KG1 (cell line): Measurements from ENCODE around the gene ENDOU.
"Not testable (repeated sequence)": the region's sequence is repeated elsewhere in the genome, so short reads cannot be mapped to it uniquely, and the experiment has no call there.

Source experiments
- DNase-seq: peaks from one replicate; lab custom pipeline; 2025; lab: John Stamatoyannopoulos, UW

ENDOU gene

DNA sequence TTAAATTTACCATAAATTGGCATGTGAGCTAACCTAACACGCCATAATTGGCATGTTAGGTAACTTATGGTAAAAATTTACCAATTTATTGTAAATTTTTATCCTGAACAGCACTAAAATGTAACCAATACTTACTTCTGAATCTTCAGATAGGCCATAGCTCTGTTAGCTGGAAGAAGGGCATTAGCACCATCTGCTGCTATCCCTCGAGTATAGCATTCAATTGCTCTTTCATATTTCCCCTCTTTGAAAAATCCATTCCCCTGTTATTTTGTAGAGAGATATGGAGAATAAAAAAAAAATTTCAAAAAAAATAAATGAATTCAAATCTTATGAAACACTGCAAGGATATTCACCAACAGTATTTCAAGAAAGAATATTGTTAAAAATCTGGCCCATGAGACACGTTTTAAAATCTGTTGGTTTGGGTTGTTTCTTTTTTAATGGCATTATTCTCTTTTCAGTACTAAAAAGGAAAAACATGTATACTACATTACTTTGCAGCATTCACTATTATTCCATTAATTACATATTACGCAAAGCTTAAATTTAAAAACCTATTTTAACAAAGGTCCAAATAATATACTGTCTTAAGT is 38.5 kb downstream of the ENDOU start:
- DNase-seq, result no peak

DNA sequence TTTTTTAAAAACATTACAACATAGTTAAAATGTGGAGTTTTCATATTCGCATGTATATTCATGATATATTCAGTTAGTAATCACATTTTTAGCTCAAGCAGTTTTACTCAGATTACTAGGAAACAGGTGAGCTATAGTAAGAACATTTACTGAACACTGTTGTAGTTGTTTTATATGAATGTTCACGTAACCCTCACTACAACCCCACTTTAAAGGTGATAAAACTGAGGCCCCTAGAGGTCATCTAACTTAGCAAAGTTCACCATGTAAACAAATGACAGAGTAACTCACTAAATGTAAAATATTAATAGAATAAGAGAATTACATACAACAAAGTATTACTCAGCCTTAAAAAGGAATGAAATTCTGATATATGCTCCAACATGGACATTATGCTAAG is 45.5 kb downstream of the ENDOU start:
- no peak for DNase-seq

DNA sequence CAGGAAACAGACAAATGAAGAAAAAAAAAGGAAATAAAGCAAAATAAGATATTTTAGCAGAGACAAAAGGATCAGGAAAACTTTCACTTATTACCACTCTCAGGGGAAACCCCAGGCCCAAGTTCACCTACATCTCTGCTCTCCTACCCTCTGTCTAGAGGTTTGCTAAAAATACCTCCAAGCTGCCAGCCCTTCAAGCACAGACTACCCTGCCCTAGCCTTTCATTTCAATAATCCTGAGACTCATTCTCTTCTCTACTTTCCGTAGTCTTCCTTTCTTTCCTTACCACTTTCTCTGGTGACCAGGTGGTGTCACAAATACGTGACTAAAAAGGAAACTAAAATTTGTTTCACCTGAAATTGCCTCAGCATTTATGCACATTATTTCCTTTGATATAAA is 53.2 kb downstream of the ENDOU start:
- no peak for DNase-seq

DNA sequence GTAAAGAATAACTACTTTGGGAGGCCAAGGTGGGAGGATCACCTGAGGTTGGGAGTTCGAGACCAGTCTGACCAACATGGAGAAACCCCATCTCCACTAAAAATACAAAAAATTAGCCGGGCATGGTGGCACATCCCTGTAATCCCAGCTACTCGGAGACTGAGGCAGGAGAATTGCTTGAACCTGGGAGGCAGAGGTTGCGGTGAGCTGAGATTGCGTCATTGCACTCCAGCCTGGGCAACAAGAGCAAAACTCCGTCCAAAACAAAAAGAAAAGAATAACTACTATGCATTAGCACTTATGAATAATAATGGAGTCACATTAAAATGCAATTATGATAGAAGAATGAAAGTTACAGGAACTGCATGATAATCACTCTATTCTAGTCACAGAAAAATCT is 57.4 kb downstream of the ENDOU start:
- not testable (repeated sequence) for DNase-seq
